BJ (cell line): ENCODE measurements around the gene ADCY2. TPM values are rescaled to one million over a fixed set of nuclear protein-coding genes. Genes with fewer than 3 reads are reported as not detected.

Source experiments
- CTCF ChIA-PET: fragments of 350-600 bp; formaldehyde crosslinking; extraction: SDS; loops from one replicate; lab custom pipeline; 2021; ENCODE audit warnings: antibody characterized with exemption, inconsistent platforms; lab: Yijun Ruan, JAX
- POLR2A ChIA-PET: fragments of 300-600 bp; sonication (Branson Sonifier 250); formaldehyde crosslinking; extraction: SDS; loops from one replicate; lab custom pipeline; 2021; ENCODE audit warnings: antibody characterized with exemption; lab: Charles Lee
- DNase-seq: peaks from one replicate; pipeline ENCODE4 v3.0.0-alpha.2; 2011; ENCODE audit warnings: low read depth
- H3K27me3 ChIP-seq: 2 replicates; pipeline ENCODE4 v1.6.0; 2011; ENCODE audit warnings: low read length; ENCODE audit not compliant: control insufficient read depth, insufficient read depth
- H3K36me3 ChIP-seq: 2 replicates; pipeline ENCODE4 v1.5.1; 2011; ENCODE audit warnings: low read length; ENCODE audit not compliant: control insufficient read depth, insufficient read depth
- H3K4me3 ChIP-seq: 2 replicates; pipeline ENCODE4 v1.5.1; 2011; ENCODE audit warnings: low read depth, mild to moderate bottlenecking, control low read depth, low read length
- polyA plus RNA-seq: library from polyadenylated mRNA; depleted of rRNA; stranded (reverse); fragments of >200 nt; gene quantifications from 2 replicates; pipeline ENCODE4 v1.2.3, GENCODE V29; 2011
- TF ChIP-seq, protein P1 (sequence below): IDR thresholded peaks from 2 replicates; pipeline ENCODE4 v1.5.1; 2011; ENCODE audit warnings: low read depth, mild to moderate bottlenecking, control low read depth, inconsistent platforms, low read length, moderate library complexity; ENCODE audit not compliant: insufficient read depth

The ADCY2 gene
- polyA plus RNA-seq, 1 experiment: not detected

DNA sequence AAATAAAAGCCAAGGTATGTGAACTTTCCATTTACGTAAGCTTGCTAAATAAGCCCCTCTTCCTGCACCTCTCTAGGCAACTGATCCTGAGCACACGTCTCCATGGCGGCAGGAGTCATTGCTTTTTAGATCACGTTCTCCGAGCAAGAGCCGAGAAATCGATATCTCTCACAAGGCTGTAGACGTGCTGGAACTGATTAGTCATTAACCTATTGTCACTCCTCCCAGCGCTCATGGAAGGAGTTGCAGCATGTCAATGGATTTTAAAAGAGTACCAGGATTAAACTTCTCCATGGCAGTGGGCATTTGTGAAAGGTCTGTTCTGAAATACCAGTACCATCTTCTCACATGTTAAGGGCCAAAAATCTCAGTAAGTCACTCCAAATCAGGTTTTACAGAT, 4.7 kb upstream of the ADCY2 start:
- Histone ChIP-seq H3K4me3 (no peak overlapping the region), H3K27me3 (peaks cover 7% of the 10 kb centered on the region)
- POLR2A ChIA-PET: no interaction called here

DNA sequence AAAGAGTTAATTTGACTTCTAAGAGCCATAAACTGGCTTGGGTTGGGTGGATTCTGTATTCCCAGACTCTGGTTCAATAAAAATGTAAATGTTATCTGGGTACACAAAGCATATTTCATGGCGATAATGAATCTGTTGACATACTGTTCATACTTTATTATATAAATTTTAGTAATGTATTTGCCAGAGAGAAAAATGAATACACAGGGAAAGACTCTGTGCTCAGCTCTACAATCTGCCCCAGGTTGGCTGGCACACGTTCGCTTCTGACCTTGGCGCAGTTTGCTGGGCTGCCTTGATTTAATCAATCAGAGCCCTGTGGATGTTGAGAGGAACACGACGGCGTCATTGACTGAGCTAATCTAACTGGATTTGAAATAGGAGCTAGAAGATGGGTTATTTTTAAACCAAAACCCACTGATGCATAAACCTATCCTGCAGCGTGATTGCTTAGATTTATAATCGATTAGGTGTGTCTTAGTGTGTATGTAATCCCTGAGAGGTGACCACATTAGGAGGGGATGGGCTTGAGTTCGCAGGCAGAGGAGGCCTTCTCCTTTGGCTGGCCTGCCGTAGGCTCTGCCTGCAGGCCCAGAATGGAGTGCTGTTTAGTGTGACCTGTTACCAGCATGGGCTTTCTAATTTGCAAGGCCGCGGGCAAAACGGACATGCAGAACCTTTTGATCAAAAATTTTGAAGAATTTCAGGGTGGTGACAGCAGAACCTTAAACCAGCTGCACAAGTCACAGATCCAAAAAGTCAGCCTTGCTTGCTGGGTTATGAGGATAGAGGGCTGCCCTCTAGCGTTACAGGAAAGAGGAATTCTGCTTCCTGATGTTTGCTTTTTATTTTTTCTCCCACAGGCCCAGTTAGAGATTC, 3.9 kb upstream of the ADCY2 start:
- peak; percentile 3 for DNase-seq
- CTCF ChIA-PET: interaction anchor here (0.8 to 2.7 kb wide), 8 partner anchors 9 to 630 kb away, joined by 3 to 30 read pairs (median 4); no protein-coding TSS in a partner anchor
- Histone ChIP-seq H3K27me3 (peaks cover 12% of the 10 kb centered on the region), H3K36me3 (no peaks in the 10 kb centered on the region), H3K4me3 (no peak overlapping the region)
- POLR2A ChIA-PET: no interaction called here
- TF ChIP-seq, protein P1, sequence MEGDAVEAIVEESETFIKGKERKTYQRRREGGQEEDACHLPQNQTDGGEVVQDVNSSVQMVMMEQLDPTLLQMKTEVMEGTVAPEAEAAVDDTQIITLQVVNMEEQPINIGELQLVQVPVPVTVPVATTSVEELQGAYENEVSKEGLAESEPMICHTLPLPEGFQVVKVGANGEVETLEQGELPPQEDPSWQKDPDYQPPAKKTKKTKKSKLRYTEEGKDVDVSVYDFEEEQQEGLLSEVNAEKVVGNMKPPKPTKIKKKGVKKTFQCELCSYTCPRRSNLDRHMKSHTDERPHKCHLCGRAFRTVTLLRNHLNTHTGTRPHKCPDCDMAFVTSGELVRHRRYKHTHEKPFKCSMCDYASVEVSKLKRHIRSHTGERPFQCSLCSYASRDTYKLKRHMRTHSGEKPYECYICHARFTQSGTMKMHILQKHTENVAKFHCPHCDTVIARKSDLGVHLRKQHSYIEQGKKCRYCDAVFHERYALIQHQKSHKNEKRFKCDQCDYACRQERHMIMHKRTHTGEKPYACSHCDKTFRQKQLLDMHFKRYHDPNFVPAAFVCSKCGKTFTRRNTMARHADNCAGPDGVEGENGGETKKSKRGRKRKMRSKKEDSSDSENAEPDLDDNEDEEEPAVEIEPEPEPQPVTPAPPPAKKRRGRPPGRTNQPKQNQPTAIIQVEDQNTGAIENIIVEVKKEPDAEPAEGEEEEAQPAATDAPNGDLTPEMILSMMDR: peak; percentile 72

More for the DNA sequence above, 4.7 kb upstream of the ADCY2 start:
- no peaks in the 10 kb centered on the region for H3K36me3 ChIP-seq
- CTCF ChIA-PET: interaction anchor here (1.1 to 2.7 kb wide), 2 partner anchors 130 to 625 kb away, joined by 5 to 30 read pairs; no protein-coding TSS in a partner anchor
- TF ChIP-seq, protein P1: no peak
- no peak for DNase-seq

DNA sequence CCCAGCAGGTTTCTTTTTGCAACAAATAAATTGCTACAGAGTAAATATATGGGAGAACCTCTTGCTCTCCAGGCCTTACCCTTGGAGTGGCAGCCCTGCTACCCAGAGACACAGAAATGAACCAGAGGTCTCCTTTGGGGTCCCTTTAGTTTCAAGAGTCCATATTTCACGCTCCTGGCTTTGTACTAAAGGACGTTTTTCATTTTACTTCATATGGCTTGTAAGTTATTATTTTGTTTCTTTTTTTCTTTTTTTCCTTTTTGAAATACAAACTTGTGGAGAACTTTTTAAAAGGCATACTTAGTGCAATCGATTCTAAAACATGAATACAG, 3.3 kb upstream of the ADCY2 start:
- CTCF ChIA-PET: interaction anchor here (0.8 to 2.7 kb wide), 5 partner anchors 10 to 631 kb away, joined by 3 to 30 read pairs (median 4); no protein-coding TSS in a partner anchor
- POLR2A ChIA-PET: no interaction called here
- TF ChIP-seq, protein P1: no peak
- H3K4me3 ChIP-seq: no peak overlapping the region
- no peak for DNase-seq
- no peaks in the 10 kb centered on the region for H3K36me3 ChIP-seq
- H3K27me3 ChIP-seq: peaks cover 13% of the 10 kb centered on the region

DNA sequence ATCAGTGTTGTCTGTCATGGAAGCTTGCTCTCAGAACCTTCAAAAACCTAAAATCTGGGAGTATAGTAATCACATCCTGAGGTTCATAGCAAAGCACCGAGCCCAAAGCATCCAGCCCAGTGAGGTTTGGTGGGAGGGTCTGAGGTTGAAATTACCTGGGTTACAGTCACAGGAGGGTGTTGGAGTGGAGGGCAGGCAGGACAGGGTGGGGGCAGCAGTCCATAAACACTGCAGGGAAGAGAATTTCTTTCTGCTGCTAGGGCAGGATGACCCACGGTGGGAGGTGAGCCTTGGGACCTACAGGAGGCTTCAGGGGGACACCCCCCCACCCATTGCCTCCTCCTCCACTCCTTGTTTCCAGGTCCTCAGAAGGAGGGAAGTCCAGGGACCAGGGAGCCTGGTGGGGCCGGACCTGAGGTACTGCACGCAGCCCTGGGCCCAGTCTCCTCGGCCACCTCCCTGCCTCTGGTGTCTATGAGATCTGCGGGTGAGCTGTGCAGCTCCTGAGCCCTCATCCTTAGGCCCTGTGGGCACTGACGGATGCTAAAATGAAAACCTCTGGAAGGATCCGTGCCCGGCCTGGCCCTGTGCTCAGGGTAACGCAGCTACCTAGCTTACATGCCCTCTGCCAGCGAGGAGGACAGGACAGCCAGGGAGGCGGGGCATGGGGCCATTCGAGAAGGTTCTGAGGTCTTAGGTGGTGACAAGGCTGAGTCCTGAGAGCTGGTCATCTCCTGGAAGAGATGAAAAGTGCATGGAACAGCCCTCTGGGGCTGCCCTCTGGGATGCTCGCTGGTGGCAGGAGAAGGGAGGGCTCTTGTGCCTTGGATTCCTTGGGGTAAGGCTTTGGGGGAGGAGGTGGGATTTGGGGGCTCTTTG, 1.8 kb upstream of the ADCY2 start:
- H3K27me3 ChIP-seq: peaks cover 15% of the 10 kb centered on the region
- TF ChIP-seq, protein P1: no peak
- CTCF ChIA-PET: interaction anchor here (1.0 kb wide), 1 partner anchor 134 kb away, joined by 4 read pairs; no protein-coding TSS in a partner anchor
- no peaks in the 10 kb centered on the region for H3K36me3 ChIP-seq
- no peak overlapping the region for H3K4me3 ChIP-seq
- POLR2A ChIA-PET: no interaction called here
- DNase-seq: no peak
